Mammary microvascular endothelial cell (primary cell): ENCODE data around the gene MLF1. TPM values are rescaled to one million over a fixed set of nuclear protein-coding genes. Genes with fewer than 3 reads are reported as not detected.

Experiments used
- total RNA-seq: library from RNA; depleted of rRNA; stranded (reverse); fragments of >200 nt; gene quantifications from 2 replicates; pipeline ENCODE4 v1.2.3, GENCODE V29; 2015

The MLF1 gene
- 1.9 and 10.1 TPM in 2 replicates for total RNA-seq

GRCh38 chr3:158570999-158571702 lies at the start of gene MLF1:
MLF1 (plus strand) TSS chr3:158571194; CDS start chr3:158571301, 107 bp downstream.

GRCh38 chr3:158644345-158644908 lies 73.4 kb downstream of the MLF1 start, which contains the start of gene GFM1:
GFM1 (plus strand) TSS chr3:158644527; CDS start chr3:158644635, 108 bp downstream.

Other genes with a start within 250 kb of the MLF1 start
- gene GFM1, start 73.3 kb downstream of the MLF1 start, total RNA-seq = 50.8 and 71.4 TPM in 2 replicates
- gene LXN, start 101.5 kb downstream of the MLF1 start, total RNA-seq = 50.4 and 57.5 TPM in 2 replicates
- gene RARRES1, start 161.3 kb downstream of the MLF1 start, total RNA-seq = 5.1 and 9.6 TPM in 2 replicates
- gene MFSD1, start 230.9 kb downstream of the MLF1 start, total RNA-seq = 69.1 and 70.1 TPM in 2 replicates